Measurements from ENCODE around the gene TMEM79.

Gene TMEM79, protein sequence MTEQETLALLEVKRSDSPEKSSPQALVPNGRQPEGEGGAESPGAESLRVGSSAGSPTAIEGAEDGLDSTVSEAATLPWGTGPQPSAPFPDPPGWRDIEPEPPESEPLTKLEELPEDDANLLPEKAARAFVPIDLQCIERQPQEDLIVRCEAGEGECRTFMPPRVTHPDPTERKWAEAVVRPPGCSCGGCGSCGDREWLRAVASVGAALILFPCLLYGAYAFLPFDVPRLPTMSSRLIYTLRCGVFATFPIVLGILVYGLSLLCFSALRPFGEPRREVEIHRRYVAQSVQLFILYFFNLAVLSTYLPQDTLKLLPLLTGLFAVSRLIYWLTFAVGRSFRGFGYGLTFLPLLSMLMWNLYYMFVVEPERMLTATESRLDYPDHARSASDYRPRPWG

DNA sequence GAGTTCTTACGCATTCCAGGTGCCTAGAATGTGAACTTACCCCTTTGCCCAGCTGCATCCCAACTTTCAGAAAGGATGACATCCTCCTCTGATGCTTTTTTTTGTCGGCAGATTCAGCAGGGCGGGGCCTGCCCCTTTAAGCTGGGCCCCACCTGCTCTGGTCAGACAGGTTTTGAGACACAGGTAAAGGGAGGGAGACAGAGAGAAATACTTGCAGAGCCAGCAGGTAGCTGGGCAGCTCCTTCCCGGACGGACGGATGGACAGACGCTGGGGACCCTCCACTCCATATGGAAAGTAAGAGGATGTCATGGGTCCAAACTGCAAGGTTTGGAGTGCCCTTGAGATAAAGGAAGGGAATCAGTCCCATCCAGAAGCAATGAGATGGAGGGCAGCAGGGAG, at the start of gene TMEM79:
Gene TMEM79, plus strand, starts transcription at position 214 of the 400 bp plus-strand sequence. CDS start 902 bp downstream, outside the sequence.
- DNase-seq (ENCODE audit: low spot score): no peak

DNA sequence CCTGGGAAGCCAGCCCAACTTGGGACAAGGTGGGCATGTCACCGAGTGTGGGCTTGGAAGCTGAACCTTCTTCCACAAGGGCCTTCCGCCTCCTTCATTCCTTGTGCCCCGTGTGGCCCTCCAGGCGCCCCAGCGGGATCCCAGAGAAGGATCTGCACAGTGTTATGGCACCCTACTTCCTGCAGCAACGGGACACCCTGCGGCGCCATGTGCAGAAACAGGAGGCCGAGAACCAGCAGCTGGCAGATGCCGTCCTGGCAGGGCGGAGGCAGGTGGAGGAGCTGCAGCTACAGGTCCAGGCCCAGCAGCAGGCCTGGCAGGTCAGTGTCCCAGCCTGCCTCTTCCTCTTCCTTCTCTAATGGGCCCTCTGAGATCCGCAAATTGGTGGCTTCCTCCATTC, 48.0 kb upstream of the TMEM79 start:
- DNase-seq (ENCODE audit: low spot score): no peak

GRCh38 chr1:156238248-156238647, 45.9 kb upstream of the TMEM79 start:
- DNase-seq (ENCODE audit: low spot score): no peak

DNA sequence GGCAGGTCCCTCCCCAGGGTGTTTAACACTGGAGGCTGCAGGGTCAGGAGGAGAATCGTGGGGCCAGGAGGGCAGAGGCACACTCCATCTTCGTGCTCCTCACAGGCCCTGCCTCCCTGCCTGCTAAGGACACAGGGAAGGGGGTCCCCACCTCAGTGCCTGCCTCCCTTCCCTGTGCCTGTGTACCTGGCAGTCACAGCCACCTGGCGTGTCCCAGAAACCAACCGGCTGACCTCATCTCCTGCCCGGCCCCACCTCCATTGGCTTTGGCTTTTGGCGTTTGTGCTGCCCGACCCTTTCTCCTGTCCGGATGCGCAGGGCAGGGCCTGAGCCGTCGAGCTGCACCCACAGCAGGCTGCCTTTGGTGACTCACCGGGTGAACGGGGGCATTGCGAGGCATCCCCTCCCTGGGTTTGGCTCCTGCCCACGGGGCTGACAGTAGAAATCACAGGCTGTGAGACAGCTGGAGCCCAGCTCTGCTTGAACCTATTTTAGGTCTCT, 42.8 kb upstream of the TMEM79 start:
- no peak for DNase-seq (ENCODE audit: low spot score)

GRCh38 chr1:156241926-156242325, 42.2 kb upstream of the TMEM79 start, which contains the start of gene BGLAP:
TSS of gene BGLAP (plus strand) at chr1:156242184. CDS start at chr1:156242232, 48 bp downstream.
- no peak for DNase-seq (ENCODE audit: low spot score)

DNA sequence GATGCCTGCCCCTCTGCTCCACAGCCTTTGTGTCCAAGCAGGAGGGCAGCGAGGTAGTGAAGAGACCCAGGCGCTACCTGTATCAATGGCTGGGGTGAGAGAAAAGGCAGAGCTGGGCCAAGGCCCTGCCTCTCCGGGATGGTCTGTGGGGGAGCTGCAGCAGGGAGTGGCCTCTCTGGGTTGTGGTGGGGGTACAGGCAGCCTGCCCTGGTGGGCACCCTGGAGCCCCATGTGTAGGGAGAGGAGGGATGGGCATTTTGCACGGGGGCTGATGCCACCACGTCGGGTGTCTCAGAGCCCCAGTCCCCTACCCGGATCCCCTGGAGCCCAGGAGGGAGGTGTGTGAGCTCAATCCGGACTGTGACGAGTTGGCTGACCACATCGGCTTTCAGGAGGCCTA, 41.4 kb upstream of the TMEM79 start:
- no peak for DNase-seq (ENCODE audit: low spot score)

GRCh38 chr1:156244126-156244525, 40.0 kb upstream of the TMEM79 start:
- no peak for DNase-seq (ENCODE audit: low spot score)

- DNase-seq (ENCODE audit: low spot score): no peak
Measured at GRCh38 chr1:156244712-156245111, 39.4 kb upstream of the TMEM79 start.

GRCh38 chr1:156245451-156246232, 38.5 kb upstream of the TMEM79 start:
- peak; percentile 75 for DNase-seq (ENCODE audit: low spot score)

DNA sequence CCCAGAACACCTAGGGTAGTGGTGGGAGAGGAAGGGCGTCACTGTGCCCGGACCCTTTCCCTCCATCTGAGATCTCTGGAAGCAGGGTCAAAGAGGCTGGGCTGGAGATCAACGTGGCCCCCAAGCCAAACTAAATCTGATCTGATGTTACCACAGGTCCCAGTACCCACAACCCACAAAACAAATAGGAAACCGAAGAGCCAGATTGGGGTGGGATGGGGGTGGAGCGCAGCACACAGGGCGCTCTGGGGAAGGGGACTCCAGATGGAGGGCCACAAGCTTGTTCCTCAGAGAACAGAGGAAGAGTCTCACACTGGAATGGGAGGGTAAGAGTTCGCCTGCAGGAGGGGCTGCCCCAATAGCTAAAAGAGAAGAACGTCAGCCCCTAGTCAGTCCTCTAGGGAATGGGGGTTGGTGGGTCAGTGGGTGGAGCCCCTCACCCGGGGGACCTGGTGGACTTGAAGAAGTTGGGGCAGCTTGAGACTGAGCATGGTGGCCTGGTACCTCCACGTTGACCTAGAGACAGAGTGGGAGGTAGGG, 37.8 kb upstream of the TMEM79 start:
- DNase-seq (ENCODE audit: low spot score): no peak

- no peak for DNase-seq (ENCODE audit: low spot score)
Measured at GRCh38 chr1:156246781-156247459, 37.2 kb upstream of the TMEM79 start.

DNA sequence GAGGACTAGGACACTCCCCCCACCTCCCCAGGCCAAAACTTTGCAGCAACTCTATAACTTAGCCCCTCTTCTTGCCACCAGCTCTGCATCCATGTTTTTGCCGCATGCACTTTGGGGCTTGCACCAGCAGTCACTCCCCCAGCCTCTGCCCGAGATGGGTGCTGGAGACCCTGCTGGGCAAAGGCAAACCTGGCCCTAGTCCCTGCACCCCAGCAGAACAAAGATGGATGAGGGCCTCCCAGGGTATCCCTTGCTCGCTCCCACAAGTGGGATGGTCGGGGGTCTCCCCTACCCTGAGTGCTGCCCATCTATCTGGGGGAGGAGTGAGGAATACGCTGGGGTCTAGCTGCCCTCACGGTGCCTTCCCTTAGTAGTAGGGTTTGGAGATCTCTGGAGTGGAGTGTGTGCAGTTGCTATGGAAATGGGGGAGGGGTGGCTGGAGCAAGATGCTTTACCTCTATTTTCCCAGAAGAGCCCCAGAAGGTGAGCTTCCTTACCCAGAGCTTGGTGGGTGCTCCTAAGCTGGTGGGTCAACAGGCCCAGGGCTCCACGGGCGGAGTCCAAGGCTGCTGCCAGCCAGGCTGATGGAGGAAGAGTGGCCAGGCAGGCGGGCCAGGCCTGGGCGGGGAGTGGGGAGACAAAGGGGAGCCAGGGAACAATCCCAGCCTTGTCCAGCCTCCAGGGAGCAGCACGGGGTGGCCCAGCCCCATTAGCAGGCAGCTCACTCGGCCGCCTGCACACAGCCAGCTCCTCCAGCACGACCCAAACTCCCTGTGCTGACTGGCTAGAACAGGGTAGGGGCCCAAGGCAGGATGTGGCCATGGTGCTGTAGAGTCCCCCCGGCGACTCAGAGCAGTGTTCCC, 36.4 kb upstream of the TMEM79 start, which contains the start of gene PAQR6:
Gene PAQR6, minus strand, starts transcription at position 597 of the 863 bp plus-strand sequence. CDS start 1,325 bp downstream, outside the sequence.
- peak; percentile 60 for DNase-seq (ENCODE audit: low spot score)

GRCh38 chr1:156248323-156248683, 35.8 kb upstream of the TMEM79 start:
- DNase-seq (ENCODE audit: low spot score): no peak

DNA sequence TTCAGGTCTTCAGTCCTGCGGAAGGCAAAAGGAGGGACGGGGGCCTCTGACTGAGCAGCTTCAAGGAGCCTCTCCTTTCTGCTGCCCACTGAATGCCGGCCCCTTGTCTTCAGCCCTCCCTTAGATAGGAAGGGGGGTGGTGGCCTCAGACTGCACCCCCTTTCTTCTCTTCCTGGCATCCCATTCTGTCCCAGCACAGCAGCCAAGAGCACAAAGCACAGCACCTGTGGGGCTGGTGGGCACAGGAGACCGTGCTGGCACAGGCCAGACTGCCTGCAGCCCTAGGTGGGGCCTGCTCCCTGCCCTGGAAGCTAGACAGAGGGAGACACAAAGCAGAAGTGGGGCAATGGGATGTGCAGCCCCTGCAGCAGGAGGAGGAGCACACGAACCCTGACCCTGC, 34.5 kb upstream of the TMEM79 start:
- DNase-seq (ENCODE audit: low spot score): no peak

DNA sequence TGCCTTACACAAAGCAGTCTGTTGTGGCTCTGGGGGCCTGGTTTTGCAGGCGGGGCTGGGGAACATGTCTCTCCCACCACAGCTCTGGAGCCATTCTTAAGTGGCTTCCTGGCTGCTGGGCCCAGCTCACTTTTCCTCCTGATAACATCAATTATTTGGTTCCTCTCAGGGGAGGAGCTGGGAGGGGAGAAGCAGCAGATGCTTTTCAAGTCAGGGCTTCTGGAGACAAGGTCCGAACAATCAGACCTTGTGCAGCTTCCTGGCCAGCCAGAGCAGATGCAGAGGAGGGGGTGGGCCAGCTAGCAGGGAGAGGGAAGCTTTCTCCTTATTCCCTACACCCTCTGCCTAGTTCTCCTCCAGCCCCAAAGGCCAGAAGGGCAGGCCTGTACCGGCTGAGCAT, 32.6 kb upstream of the TMEM79 start:
- DNase-seq (ENCODE audit: low spot score): no peak

- DNase-seq (ENCODE audit: low spot score): no peak
Measured at GRCh38 chr1:156253634-156254033, 30.5 kb upstream of the TMEM79 start.

DNA sequence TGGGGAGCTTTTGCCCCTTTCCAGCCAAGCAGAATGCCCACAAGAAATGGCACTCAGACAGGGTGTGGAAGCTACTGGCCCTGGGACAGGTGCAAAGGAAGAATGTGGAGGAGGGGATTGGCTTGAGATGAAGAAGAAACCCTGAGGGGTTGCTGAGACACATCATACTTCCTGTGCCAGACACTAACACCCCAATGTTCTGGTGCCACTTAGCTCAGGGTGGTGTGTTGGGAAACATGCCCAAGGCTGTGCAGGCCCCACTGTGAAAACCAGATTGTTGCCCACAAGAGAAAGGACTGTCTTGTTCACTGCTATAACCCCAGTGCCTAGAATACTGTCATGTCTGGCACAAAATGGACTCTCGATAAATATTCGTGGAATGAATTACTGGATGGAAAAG, 26.4 kb upstream of the TMEM79 start:
- DNase-seq (ENCODE audit: low spot score): no peak

DNA sequence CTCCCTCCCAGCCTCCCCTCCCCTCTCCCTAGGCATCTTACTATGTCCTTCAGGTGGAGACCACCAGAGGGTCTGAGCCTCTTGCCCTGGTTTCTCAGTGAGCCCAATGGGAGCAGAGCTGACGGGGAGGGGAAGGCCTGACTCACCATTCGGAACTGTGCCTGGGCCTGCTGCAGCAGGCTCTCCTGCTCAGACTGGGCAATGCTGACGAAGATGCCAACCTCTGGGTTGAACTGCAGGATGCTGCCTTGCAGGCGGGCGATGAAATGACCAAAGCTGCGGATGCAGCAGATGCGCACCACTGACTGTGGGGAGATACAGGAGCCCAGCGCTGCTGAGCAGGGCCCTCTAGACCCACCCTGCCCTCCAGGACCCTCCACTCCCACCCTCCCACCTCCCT, 25.3 kb upstream of the TMEM79 start:
- no peak for DNase-seq (ENCODE audit: low spot score)

DNA sequence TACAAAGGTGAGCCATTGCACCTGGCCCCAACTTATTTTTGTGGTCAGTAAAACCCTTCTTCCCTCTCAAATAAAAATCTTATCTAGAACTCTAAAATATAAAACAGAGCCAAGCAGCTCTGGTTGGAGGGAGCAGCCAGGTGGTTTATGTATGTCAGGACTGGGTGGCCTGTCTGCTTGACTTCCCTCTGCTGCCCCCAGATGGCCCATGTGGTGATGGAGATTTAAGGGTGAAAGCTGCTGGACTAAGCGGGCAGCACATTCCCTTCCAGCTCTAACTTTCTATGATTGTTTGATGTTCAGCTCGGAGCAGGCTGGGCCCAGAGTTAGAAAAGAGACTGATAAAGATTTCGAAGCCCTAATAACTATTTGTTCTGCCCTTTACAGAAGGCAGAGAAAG, 24.3 kb upstream of the TMEM79 start:
- DNase-seq (ENCODE audit: low spot score): no peak

- no peak for DNase-seq (ENCODE audit: low spot score)
Measured at GRCh38 chr1:156260896-156261295, 23.2 kb upstream of the TMEM79 start.
